T47D (cell line): Measurements from ENCODE around the gene HYI.

Source experiments
- DNase-seq, 2 experiments: peaks; one replicate each; pipeline versions ENCODE4 v3.0.0 to v3.0.0-alpha.2; 2011 to 2012; ENCODE audit warnings: low read depth in 1 of 2, low spot score in 1 of 2
- JUND ChIP-seq: IDR thresholded peaks from 2 replicates; pipeline ENCODE4 v1.6.1; 2012; ENCODE audit warnings: low read depth
- in situ Hi-C: cut with HindIII; loops from 2 replicates; pipeline ENCODE4 v1.10.0; 2016; ENCODE audit warnings: low sequenced_read_pairs, low pct_unique_long_range_greater_than_20kb

Gene HYI

DNA sequence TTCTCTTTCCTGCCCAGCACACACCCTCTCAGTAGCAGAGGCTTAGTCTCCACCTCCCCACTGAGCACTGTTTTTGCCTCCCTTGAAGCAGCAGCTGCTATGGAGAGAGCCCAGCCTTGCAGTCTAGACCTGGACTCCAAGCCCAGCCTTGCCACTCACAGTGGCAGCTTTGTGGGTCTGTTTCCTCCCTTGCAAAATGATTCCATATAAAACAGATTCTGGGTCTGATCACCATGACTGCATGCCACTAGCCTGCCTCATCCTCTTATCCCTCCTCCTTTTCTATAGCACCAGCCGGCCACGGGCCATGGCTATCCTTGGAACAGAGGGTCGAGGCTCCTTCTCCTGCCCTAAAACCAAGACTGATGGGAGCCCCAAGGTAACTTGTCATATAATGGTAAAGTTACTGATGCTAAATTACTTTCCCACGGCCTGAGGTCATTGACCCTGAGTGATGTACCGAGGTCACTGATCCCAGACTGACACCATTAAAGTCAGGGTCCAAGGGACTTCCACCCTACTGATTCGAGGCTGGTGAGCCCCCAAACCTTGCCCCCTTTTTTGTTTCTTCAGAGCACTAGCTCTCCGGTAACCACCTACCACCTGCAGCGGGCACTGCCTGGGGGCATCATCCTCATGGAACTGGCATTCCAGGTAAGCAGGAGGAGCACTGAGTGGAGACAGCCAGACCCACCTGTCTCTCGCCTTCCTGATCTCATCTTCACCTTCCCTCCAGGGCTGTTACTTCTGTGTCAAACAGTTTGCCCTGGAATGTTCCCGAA is 7.9 kb downstream of the HYI start:
- in situ Hi-C loops = no loop called here
- no peak for DNase-seq

DNA sequence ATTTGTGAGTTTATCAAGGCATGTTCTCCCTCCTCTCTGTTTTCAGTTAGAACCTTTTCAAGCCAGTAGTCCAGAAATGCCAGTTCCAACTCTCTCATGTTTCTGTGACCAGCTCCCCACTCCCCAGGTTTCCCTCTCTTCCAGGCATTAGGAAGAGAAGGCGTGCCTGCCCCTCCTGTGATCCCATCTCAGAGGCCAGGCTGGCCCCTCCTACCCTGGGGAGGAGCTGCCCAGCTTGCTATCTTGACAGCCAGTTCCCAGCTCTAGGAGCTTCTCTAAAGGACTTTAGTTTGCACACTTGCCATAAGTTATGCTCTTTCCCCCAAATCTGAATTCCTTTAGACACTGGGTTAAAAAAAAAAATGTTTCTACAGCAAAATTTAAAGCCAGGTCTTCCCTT is 8.9 kb downstream of the HYI start:
- no peak for TF ChIP-seq JUND
- in situ Hi-C loops = no loop called here
- no peak for DNase-seq

More for the DNA sequence above, 7.9 kb downstream of the HYI start:
- no peak for TF ChIP-seq JUND

DNA sequence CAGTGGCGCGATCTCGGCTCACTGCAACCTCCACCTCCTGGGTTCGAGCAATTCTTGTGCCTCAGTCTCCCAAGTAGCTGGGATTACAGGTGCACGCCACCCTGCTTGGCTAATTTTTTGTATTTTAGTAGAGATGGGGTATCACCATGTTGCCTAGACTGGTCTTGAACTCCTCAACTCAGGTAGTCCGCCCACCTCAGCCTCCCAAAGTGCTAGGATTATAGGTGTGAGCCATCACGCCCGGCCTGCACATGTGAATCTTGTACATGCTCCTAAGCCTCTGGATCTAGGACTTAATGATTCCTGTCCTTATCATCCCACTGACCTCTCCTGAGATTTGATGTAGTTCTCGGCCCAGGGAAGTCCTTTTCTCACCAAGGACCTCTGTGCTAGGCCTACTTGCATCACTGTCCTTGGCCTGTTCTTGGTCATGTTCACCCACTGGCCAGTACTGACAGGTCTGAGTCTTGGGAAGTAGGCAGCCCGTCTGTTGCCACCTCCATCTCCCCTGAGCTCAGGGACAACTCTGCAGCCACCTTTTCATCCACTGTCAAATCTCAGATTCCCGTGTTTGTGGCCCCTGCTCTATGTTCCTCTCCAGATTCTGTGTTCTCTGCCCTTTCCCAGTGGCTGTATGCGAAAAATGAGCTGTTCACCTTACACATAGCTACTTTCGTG is 9.4 kb downstream of the HYI start:
- in situ Hi-C loops = no loop called here
- no peak for DNase-seq
- no peak for TF ChIP-seq JUND

DNA sequence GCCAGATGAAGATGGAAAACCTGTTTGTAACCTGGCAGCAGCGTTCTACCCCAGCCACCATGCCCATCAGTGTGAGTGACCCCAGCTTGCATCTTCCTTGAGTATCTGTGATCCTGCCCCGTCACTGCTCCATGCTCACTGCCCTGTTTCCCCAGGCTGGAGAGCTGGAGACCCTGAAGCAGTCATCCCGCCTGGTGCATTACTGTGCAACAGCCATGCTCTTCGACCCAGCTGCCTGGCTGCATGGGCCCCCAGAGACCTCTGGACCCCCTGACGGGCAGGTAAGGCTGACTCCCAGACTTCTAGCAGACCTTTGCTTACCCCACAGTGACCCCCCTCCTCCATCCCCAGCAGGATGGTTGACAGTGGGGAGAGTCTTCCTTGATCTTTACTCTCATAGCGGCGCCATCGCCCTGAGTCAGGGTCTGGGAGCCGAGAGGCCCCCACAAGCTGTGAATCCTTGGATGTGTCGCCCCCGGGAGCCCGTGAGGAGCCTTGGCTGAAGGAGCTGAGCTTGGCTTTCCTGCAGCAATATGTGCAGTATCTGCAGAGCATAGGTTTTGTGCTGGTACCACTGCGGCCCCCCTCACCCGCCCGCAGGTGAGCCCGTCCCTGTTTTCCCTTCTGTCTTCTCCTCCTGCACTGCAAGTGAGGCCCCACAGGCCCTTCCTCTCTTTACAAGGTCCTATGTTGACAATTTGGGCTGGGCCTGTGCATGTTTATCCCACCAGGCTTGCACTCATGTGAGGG is 10.4 kb downstream of the HYI start:
- in situ Hi-C loops = no loop called here
- no peak for DNase-seq
- no peak for TF ChIP-seq JUND

DNA sequence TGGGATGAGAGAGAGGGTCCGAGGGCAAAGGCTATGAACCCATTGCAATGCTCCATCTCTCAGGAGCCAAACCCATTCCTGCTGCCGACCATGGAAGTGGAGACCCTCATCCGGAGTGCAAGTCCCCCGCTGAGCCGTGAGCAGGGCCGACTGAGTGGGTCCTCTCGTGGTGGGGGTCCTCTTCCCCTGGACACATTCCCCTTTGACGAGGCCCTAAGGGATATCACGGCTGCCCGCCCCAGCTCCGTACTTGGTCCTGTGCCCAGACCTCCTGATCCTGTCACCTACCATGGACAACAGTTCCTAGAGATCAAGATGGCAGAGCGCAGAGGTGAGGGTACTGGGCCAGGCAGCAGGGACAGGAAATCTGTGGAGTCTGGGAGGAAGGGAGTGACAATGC is 11.0 kb downstream of the HYI start:
- no peak for TF ChIP-seq JUND
- no peak for DNase-seq
- in situ Hi-C loops = no loop called here

DNA sequence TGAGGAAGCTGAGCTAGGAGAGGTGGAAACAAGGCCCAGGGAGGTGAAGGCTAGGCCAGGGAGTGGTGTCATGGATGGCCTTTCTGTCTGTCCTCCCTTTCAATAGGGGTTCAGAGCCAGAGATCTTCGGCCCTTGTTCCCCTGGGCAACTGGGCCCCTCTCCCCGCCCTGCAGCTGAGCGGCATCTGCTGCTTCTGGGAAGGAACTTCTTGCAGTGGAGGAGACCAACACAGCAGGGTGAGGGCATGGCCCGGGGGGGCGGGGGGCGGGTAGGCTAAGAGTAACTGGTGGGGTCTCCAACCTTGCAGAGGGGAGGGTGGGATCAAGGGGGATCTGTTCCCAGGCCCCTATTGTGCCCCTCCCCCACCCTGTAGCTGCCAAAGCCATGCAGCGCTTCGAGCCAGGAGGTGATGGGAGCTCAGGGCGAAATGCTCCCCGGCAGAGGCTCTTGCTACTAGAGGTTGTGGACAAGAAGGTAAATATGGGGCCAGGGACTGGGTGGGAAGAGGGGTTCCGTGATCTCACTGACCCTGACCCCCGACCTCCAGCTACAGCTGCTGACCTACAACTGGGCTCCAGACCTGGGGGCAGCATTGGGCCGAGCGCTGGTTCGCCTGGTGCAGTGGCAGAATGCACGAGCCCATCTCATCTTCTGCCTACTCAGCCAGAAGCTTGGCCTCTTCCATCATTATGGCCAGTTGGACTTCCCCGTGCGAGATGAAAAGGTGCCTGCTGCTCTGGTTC is 11.7 kb downstream of the HYI start:
- no peak for TF ChIP-seq JUND
- in situ Hi-C loops = no loop called here
- no peak for DNase-seq

DNA sequence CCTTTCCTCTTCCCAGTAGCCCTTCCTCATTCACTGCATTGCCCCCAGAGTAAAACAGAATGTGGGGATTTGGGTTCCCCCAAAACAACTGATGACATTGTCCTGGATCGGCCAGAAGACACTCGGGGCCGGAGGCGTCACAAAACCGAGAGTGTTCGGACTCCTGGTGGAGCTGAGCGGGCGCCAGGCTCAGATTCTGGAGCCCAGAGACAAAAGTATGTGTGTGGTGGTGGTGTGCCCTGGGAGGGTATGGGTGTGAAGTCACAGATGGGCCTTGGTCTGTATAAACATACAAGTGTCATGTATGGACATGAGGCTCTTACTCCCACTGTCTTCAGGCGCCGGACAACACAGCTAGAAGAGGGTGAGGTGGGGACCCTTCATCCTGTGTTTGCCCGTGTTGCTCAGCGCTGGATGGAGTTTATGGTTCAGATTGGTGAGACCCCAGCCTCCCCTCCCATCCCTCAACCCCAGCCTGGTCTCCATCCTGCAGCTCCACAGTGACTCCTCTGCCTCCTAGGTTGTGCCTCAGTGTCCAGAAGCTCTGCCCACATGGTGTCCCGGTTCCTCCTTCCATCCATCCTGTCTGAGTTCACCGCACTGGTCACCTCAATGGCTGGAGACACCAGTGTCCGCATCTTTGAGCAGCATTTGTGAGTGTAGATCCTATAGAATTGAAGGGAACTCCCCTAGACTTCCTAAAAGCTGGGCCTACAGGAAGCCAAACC is 12.4 kb downstream of the HYI start:
- in situ Hi-C loops = no loop called here
- no peak for TF ChIP-seq JUND
- DNase-seq = no peak

DNA sequence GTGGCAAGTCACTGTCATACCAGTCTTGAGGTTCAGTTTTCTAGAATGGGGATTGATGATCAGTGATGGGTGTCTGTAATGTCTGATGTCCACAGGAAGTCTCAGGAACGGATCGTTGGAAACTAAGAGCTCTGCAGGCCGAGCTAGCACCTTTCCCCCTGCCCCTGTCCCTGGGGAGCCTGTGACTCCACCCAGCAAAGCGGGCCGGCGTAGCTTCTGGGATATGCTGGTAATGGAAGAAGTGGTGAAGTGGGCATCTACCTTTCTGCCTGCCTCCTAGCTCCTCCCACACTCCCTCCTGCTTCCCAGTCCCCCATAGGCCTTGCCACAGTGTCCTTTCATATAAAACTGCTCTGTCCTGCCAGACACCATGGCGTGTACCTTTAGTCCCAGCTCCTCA is 13.4 kb downstream of the HYI start:
- TF ChIP-seq JUND = no peak
- no peak for DNase-seq
- in situ Hi-C loops = no loop called here

DNA sequence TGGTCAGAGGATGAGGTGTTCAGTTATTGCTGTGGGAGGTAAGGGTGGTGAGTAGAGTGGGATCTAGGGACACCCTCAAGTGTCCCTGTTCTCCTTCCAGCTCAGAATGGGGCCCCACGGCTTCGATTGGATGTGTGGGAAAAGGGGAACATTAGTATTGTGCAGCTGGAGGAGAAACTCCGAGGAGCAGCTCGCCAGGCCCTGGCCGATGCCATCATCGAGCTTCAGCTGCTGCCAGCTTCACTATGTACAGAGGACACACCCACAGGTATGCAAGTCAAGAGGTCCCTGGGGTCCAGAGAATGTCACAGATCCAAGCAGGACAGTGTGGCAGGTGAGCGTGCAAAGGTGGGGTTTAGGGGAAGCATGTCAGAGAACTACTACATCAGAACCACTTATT is 13.9 kb downstream of the HYI start:
- TF ChIP-seq JUND = no peak
- in situ Hi-C loops = no loop called here
- DNase-seq = no peak

DNA sequence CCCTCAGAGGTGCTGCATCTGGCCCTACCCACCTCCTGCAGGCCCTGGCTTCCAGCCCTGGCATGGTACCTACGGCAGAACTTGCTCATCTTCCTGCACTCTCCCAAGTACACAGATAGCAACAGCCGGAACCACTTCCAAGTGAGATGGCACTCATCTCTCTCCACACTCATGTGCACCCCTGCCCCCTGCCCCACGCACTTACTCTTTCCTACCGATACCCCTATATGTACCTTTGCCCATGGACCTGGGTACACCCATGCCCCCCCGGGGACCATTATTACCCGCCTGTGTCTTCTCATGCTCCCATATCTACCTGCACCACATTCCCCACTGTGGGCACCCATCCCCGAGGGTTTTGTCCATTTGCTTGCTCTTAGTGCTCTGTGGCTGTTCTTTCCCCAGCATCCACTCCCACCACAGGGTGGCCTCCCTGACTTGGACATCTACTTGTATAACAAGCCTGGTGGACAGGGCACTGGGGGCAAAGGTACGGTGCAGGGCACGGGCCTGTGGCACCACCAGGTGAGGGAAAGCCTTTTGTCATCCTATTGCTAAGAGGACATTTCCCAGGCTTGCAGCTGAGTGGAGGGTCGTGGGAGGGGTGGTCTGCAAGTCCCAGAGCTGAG is 14.7 kb downstream of the HYI start:
- no peak for DNase-seq
- no peak for TF ChIP-seq JUND
- in situ Hi-C loops = no loop called here

DNA sequence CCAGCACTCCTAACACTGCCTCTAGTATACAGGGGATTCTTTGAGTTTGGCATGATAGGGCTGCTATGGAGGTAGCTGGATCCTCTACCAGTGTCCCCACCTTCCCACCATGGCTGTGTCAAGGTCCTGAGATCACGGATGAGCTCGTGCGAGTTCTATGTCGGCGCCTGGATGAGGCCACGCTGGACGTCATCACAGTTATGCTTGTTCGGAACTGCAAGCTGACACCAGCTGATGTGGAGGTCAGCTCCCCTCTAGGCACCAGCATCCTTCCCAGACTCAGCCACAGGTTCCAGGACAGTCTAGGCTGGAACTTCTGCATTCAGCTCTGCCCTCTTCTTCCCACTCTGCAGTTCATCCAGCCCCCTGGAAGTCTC is 15.2 kb downstream of the HYI start:
- in situ Hi-C loops = no loop called here
- TF ChIP-seq JUND = no peak

More for the DNA sequence above, 15.2 kb downstream of the HYI start:
- DNase-seq = no peak
